Hepatocyte (in vitro differentiated cells): Measurements from ENCODE around the gene RAD23B. TPM values are rescaled to one million over a fixed set of nuclear protein-coding genes. Genes with fewer than 3 reads are reported as not detected.

Source experiments
- DNase-seq: peaks from one replicate; pipeline ENCODE4 v3.0.0-alpha.2; 2016; ENCODE audit warnings: low spot score
- H2AFZ ChIP-seq: fragments of 200-600 bp; sonication (generic); 2 replicates; pipeline ENCODE4 v1.6.0; 2016; ENCODE audit warnings: antibody characterized with exemption, mild to moderate bottlenecking
- H3K27ac ChIP-seq: fragments of 200-600 bp; sonication (generic); 2 replicates; pipeline ENCODE4 v1.5.1; 2016; ENCODE audit warnings: mild to moderate bottlenecking
- H3K27me3 ChIP-seq: fragments of 200-600 bp; sonication (generic); 2 replicates; pipeline ENCODE4 v1.6.1; 2016
- H3K36me3 ChIP-seq: fragments of 200-600 bp; sonication (generic); replicated peaks from 2 replicates; pipeline ENCODE4 v1.5.1; 2016; ENCODE audit warnings: low read depth; ENCODE audit not compliant: insufficient read depth
- H3K4me1 ChIP-seq: fragments of 200-600 bp; sonication (generic); 2 replicates; pipeline ENCODE4 v1.5.1; 2016; ENCODE audit warnings: mild to moderate bottlenecking, moderate library complexity; ENCODE audit not compliant: insufficient read depth
- H3K4me2 ChIP-seq: fragments of 200-600 bp; sonication (generic); 2 replicates; pipeline ENCODE4 v1.6.0; 2016
- H3K4me3 ChIP-seq: fragments of 200-600 bp; sonication (generic); 2 replicates; pipeline ENCODE4 v1.5.1; 2016; ENCODE audit warnings: mild to moderate bottlenecking
- H3K79me2 ChIP-seq: fragments of 200-600 bp; sonication (generic); 2 replicates; pipeline ENCODE4 v1.6.0; 2017; ENCODE audit warnings: mild to moderate bottlenecking
- H3K9me2 ChIP-seq: fragments of 200-600 bp; sonication (generic); replicated peaks from 2 replicates; pipeline ENCODE4 v1.6.0; 2017; ENCODE audit warnings: mild to moderate bottlenecking; ENCODE audit not compliant: insufficient read depth
- H3K9me3 ChIP-seq: fragments of 200-600 bp; sonication (generic); 2 replicates; pipeline ENCODE4 v1.5.1; 2016; ENCODE audit warnings: low read depth, mild to moderate bottlenecking
- H4K20me1 ChIP-seq: fragments of 200-600 bp; sonication (generic); 2 replicates; pipeline ENCODE4 v1.6.0; 2016; ENCODE audit warnings: mild to moderate bottlenecking; ENCODE audit not compliant: insufficient read depth, poor library complexity, severe bottlenecking
- CTCF ChIP-seq: fragments of 200-600 bp; sonication (generic); IDR thresholded peaks from 2 replicates; pipeline ENCODE4 v1.5.1; 2016; ENCODE audit warnings: antibody characterized with exemption, mild to moderate bottlenecking; ENCODE audit not compliant: poor library complexity
- EZH2 ChIP-seq: fragments of 200-600 bp; sonication (generic); IDR thresholded peaks from 2 replicates; pipeline ENCODE4 v1.6.1; 2016; ENCODE audit warnings: antibody characterized with exemption, mild to moderate bottlenecking, borderline replicate concordance
- EZH2phosphoT487 ChIP-seq: fragments of 200-600 bp; sonication (generic); IDR thresholded peaks from one replicate; pipeline ENCODE4 v1.6.1; 2018; ENCODE audit warnings: antibody characterized with exemption, mild to moderate bottlenecking, low read depth, moderate library complexity; ENCODE audit not compliant: unreplicated experiment, severe bottlenecking
- WGBS: methylation state at CpG from one replicate; pipeline ENCODE4 v1.1.6; 2016; ENCODE audit warnings: low lambda C conversion rate; ENCODE audit errors: missing lambda C conversion rate; 5-methylcytosine and 5-hydroxymethylcytosine counted together
- polyA plus RNA-seq: library from polyadenylated mRNA; unstranded; fragments of >200 nt; fragmentation: Nextera tagmentation; extraction: Ambion mirVana; gene quantifications from 2 replicates; pipeline ENCODE4 v1.2.1, GENCODE V29; 2016
- total RNA-seq: library from RNA; depleted of rRNA; stranded (reverse); fragments of >200 nt; gene quantifications from 2 replicates; pipeline ENCODE4 v1.2.3, GENCODE V29; 2014

The RAD23B gene
- total and polyA plus RNA-seq, 2 experiments from 2014 or later: 15.9 to 126 TPM

GRCh38 chr9:107270082-107270481 is 13.0 kb upstream of the RAD23B start:
- no peak for DNase-seq
- Histone ChIP-seq H3K4me1 (peaks cover 22% of the 10 kb centered on the region), H3K9me3 (no peaks in the 10 kb centered on the region), H3K27me3 (no peaks in the 10 kb centered on the region), H3K4me2 (peak overlapping the region; percentile 41), H3K27ac (peak overlapping the region; percentile 60), H2AFZ (no peak overlapping the region), H3K9me2 (no peaks in the 10 kb centered on the region), H3K4me3 (no peak overlapping the region), H3K36me3 (no peaks in the 10 kb centered on the region), H4K20me1 (no peaks in the 10 kb centered on the region), H3K79me2 (no peaks in the 10 kb centered on the region)
- WGBS: 77% methylated on average over 1 of the region's 1 CpG
- TF ChIP-seq CTCF (no peak), EZH2 (no peak), EZH2phosphoT487 (no peak)

GRCh38 chr9:107270580-107270979 is 12.5 kb upstream of the RAD23B start:
- Histone ChIP-seq H3K4me1 (peaks cover 27% of the 10 kb centered on the region), H3K9me3 (no peaks in the 10 kb centered on the region), H3K4me2 (peak overlapping the region; percentile 41), H3K4me3 (no peak overlapping the region), H3K36me3 (no peaks in the 10 kb centered on the region), H3K27me3 (no peaks in the 10 kb centered on the region), H4K20me1 (no peaks in the 10 kb centered on the region), H3K79me2 (no peaks in the 10 kb centered on the region), H3K27ac (peak overlapping the region; percentile 60), H2AFZ (no peak overlapping the region), H3K9me2 (no peaks in the 10 kb centered on the region)
- TF ChIP-seq CTCF: no peak
- no peak for DNase-seq

- peaks cover 26% of the 10 kb centered on the region for H3K4me1 ChIP-seq
- H4K20me1 ChIP-seq: no peaks in the 10 kb centered on the region
- H3K9me2 ChIP-seq: no peaks in the 10 kb centered on the region
- WGBS: 94% methylated on average over 4 of the region's 4 CpGs
- H3K4me3 ChIP-seq: no peak overlapping the region
- no peak for DNase-seq
- TF ChIP-seq CTCF (no peak), EZH2 (no peak), EZH2phosphoT487 (no peak)
- no peaks in the 10 kb centered on the region for H3K36me3 ChIP-seq
- no peak overlapping the region for H3K27ac ChIP-seq
- H3K79me2 ChIP-seq: no peaks in the 10 kb centered on the region
- H3K9me3 ChIP-seq: no peaks in the 10 kb centered on the region
- no peaks in the 10 kb centered on the region for H3K27me3 ChIP-seq
- H2AFZ ChIP-seq: no peak overlapping the region
- H3K4me2 ChIP-seq: no peak overlapping the region
Observed at GRCh38 chr9:107273634-107274033, 9.4 kb upstream of the RAD23B start.

GRCh38 chr9:107274096-107274495 is 9.0 kb upstream of the RAD23B start:
- no peaks in the 10 kb centered on the region for H4K20me1 ChIP-seq
- H3K36me3 ChIP-seq: no peaks in the 10 kb centered on the region
- TF ChIP-seq CTCF (no peak), EZH2phosphoT487 (no peak), EZH2 (no peak)
- H3K4me3 ChIP-seq: no peak overlapping the region
- no peaks in the 10 kb centered on the region for H3K79me2 ChIP-seq
- no peaks in the 10 kb centered on the region for H3K9me2 ChIP-seq
- H3K9me3 ChIP-seq: no peaks in the 10 kb centered on the region
- H2AFZ ChIP-seq: no peak overlapping the region
- peaks cover 22% of the 10 kb centered on the region for H3K4me1 ChIP-seq
- no peak for DNase-seq
- no peaks in the 10 kb centered on the region for H3K27me3 ChIP-seq
- no peak overlapping the region for H3K4me2 ChIP-seq
- peak overlapping the region; percentile 16 for H3K27ac ChIP-seq
- WGBS: 52% methylated on average over 1 of the region's 1 CpG
